ENCODE measurements around the gene SFMBT2. TPM values are rescaled to one million over a fixed set of nuclear protein-coding genes. Genes with fewer than 3 reads are reported as not detected.
"Not testable (repeated sequence)": the region's sequence is repeated elsewhere in the genome, so short reads cannot be mapped to it uniquely, and the experiment has no call there.

SFMBT2 gene
- total and polyA plus RNA-seq, 5 donors from 2014 or later = 1.3 to 21.2 (median 1.6) TPM

DNA sequence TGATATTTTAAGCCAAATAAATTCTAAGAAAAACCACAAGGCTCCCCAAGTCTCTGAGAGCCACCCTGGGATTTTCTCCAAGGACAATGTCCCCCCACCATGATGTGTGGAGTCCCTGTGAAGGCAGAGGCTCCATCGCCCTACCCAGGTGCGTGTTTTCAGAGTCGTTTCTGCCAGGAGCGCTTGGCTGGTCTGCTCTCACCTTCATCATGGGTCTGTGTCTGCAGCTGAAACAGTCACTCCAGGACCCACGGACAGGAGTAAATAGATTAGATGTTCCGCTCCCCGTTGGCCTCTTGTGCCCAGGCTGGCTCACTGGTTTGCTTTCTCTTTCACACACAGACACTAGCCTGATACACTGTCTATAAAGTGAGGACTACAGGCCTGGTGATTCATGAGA lies 217.5 kb downstream of the SFMBT2 start:
- peak overlapping the region; percentile 83 for H3K27ac ChIP-seq (ENCODE audit: insufficient read depth, low read length, poor library complexity, severe bottlenecking)
- Mint-ChIP-seq H3K4me3 (peak overlapping the region; percentile 87 to 95 (median 90)), H3K9me3 (peaks cover 0 to 3% (median 0%) of the 10 kb centered on the region in 7 donors), H3K27ac (peak overlapping the region; percentile 94 to 100 (median 97)), H3K36me3 (peaks cover 42% of the 10 kb centered on the region), H3K27me3 (peaks cover 5% of the 10 kb centered on the region), H3K4me1 (peaks cover 10 to 79% (median 55%) of the 10 kb centered on the region in 4 donors)
- H3K9me3 ChIP-seq (ENCODE audit: control insufficient read depth in 2 of 2, low read length in 2 of 2) = no peaks in the 10 kb centered on the region
- H3K4me1 ChIP-seq (ENCODE audit: control insufficient read depth, insufficient read depth, low read length, poor library complexity, severe bottlenecking) = peaks cover 48% of the 10 kb centered on the region
- no peaks in the 10 kb centered on the region for H3K27me3 ChIP-seq (ENCODE audit: control insufficient read depth, insufficient read depth, low read length)
- peaks cover 7% of the 10 kb centered on the region for H3K36me3 ChIP-seq (ENCODE audit: control insufficient read depth, insufficient read depth, low read length)
- H3K4me3 ChIP-seq (ENCODE audit: low read depth, low read length) = peak overlapping the region; percentile 74
- ATAC-seq (ENCODE audit: low read depth in 2 of 2) = peak; percentile 43 to 49
- peak in 1 of 3 donors; percentile 84 for DNase-seq

- H3K27ac ChIP-seq (ENCODE audit: insufficient read depth, low read length, poor library complexity, severe bottlenecking) = peak overlapping the region; percentile 83
- peak overlapping the region; percentile 94 to 100 (median 97) for H3K27ac Mint-ChIP-seq
- peaks cover 41% of the 10 kb centered on the region for H3K36me3 Mint-ChIP-seq
- H3K36me3 ChIP-seq (ENCODE audit: control insufficient read depth, insufficient read depth, low read length) = peaks cover 7% of the 10 kb centered on the region
- H3K4me3 Mint-ChIP-seq = peak overlapping the region; percentile 87 to 95 (median 90)
- DNase-seq (peak; percentile 32 to 92 (median 79)), ATAC-seq (ENCODE audit: low read depth in 2 of 2) (peak; percentile 85 to 88)
- H3K9me3 ChIP-seq (ENCODE audit: control insufficient read depth in 2 of 2, low read length in 2 of 2) = no peaks in the 10 kb centered on the region
- H3K27me3 Mint-ChIP-seq = peaks cover 5% of the 10 kb centered on the region
- peaks cover 0 to 3% (median 0%) of the 10 kb centered on the region in 7 donors for H3K9me3 Mint-ChIP-seq
- peaks cover 10 to 75% (median 56%) of the 10 kb centered on the region in 4 donors for H3K4me1 Mint-ChIP-seq
- H3K27me3 ChIP-seq (ENCODE audit: control insufficient read depth, insufficient read depth, low read length) = no peaks in the 10 kb centered on the region
- peak overlapping the region; percentile 74 for H3K4me3 ChIP-seq (ENCODE audit: low read depth, low read length)
- H3K4me1 ChIP-seq (ENCODE audit: control insufficient read depth, insufficient read depth, low read length, poor library complexity, severe bottlenecking) = peaks cover 48% of the 10 kb centered on the region
These were observed 217.9 kb downstream of the SFMBT2 start for GRCh38 chr10:7192831-7193361.

GRCh38 chr10:7192061-7192460 lies 218.8 kb downstream of the SFMBT2 start:
- no peak for ATAC-seq (ENCODE audit: low read depth in 2 of 2)

DNA sequence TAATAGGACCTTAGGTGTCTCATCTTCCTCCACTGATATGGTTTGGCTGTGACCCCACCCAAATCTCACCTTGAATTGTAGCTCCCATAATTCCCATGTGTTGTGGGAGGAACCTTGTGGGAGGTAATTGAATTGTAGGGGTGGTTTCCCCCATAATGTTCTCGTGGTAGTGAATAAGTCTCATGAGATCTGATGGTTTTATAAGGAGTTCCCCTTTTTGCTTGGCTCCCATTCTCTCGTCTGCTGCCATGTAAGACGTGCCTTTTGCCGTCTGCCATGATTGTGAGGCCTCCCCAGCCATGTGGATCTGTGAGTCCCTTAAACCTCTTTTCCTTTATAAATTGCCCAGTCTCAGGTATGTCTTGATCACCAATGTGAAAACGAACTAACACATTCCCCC lies 220.1 kb downstream of the SFMBT2 start:
- H3K27me3 Mint-ChIP-seq; DNase-seq; H3K27ac ChIP-seq (ENCODE audit: insufficient read depth, low read length, poor library complexity, severe bottlenecking); H3K36me3 ChIP-seq (ENCODE audit: control insufficient read depth, insufficient read depth, low read length); ATAC-seq (ENCODE audit: low read depth in 2 of 2); H3K9me3 Mint-ChIP-seq; H3K27me3 ChIP-seq (ENCODE audit: control insufficient read depth, insufficient read depth, low read length); H3K9me3 ChIP-seq (ENCODE audit: control insufficient read depth in 2 of 2, low read length in 2 of 2); H3K4me3 ChIP-seq (ENCODE audit: low read depth, low read length): not testable (repeated sequence)
- peaks cover 26% of the 10 kb centered on the region for H3K36me3 Mint-ChIP-seq
- peaks cover 41% of the 10 kb centered on the region for H3K4me1 ChIP-seq (ENCODE audit: control insufficient read depth, insufficient read depth, low read length, poor library complexity, severe bottlenecking)
- peak overlapping the region in 3 of 4 donors; percentile 1 to 31 (median 22) for H3K4me3 Mint-ChIP-seq
- peaks cover 16 to 68% (median 56%) of the 10 kb centered on the region in 4 donors for H3K4me1 Mint-ChIP-seq
- peak overlapping the region; percentile 94 to 100 (median 97) for H3K27ac Mint-ChIP-seq

More at GRCh38 chr10:7192061-7192460, 218.8 kb downstream of the SFMBT2 start:
- H3K9me3 Mint-ChIP-seq = peaks cover 0 to 3% (median 0%) of the 10 kb centered on the region in 7 donors
- H3K36me3 Mint-ChIP-seq = peaks cover 36% of the 10 kb centered on the region
- peak overlapping the region; percentile 87 to 95 (median 90) for H3K4me3 Mint-ChIP-seq
- peaks cover 48% of the 10 kb centered on the region for H3K4me1 ChIP-seq (ENCODE audit: control insufficient read depth, insufficient read depth, low read length, poor library complexity, severe bottlenecking)
- peaks cover 2% of the 10 kb centered on the region for H3K36me3 ChIP-seq (ENCODE audit: control insufficient read depth, insufficient read depth, low read length)
- DNase-seq = no peak
- peaks cover 5% of the 10 kb centered on the region for H3K27me3 Mint-ChIP-seq
- peak overlapping the region; percentile 74 for H3K4me3 ChIP-seq (ENCODE audit: low read depth, low read length)
- H3K27me3 ChIP-seq (ENCODE audit: control insufficient read depth, insufficient read depth, low read length) = no peaks in the 10 kb centered on the region
- peaks cover 10 to 71% (median 59%) of the 10 kb centered on the region in 4 donors for H3K4me1 Mint-ChIP-seq
- H3K27ac ChIP-seq (ENCODE audit: insufficient read depth, low read length, poor library complexity, severe bottlenecking) = peak overlapping the region; percentile 83
- H3K9me3 ChIP-seq (ENCODE audit: control insufficient read depth in 2 of 2, low read length in 2 of 2) = no peaks in the 10 kb centered on the region
- peak overlapping the region; percentile 94 to 100 (median 97) for H3K27ac Mint-ChIP-seq

DNA sequence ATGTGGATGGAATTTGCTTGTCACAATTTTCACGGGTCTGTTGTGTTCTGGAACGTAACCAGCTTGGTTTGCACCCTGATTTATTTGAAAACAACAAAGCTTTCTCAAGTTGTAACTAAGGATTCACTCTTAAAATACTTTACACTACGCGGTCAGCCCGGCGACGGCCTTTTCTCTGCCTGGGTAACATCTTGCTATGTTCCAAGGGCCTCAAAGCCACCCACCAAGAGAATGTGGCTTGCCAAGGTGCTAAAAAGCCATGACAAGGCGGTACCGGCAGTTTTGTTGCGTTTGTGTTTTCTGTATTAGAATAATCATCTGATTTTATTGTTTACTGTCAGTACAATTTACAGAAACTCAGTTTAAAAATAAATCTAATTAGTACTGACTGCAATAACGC lies 220.9 kb downstream of the SFMBT2 start:
- peaks cover 26% of the 10 kb centered on the region for H3K36me3 Mint-ChIP-seq
- H3K4me3 Mint-ChIP-seq = no peak overlapping the region
- H3K27me3 ChIP-seq (ENCODE audit: control insufficient read depth, insufficient read depth, low read length) = no peaks in the 10 kb centered on the region

DNA sequence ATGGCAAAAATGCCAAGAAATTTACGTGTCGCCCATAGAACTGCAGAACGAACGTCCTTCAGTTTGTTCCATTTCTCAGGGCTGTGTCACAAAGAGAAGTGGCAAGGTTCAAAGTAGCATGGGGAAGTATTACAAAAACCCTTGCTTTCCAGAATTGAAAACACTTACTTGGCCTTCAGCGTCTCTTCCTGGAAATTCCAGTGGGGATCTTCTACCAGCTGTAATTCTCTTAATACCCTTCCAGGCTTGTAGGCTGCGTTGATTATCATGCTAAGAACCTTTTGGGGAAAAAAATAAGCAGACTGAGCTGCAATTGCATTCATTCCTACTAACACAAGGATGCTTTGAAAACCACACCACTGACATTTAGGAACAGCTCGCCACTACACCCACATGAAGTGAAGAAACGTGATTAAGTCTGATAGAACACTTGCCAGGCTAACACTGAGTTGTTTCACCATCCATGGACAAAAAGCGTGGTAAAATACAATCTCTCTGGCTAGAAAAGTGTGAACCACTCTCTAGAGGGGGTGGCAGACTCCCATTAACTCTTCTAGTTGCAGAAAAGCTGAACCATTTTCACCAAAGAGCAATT lies 222.3 kb downstream of the SFMBT2 start:
- Mint-ChIP-seq H3K27ac (peak overlapping the region in 1 of 3 donors; percentile 56), H3K36me3 (peaks cover 31% of the 10 kb centered on the region), H3K9me3 (peaks cover 0 to 2% (median 0%) of the 10 kb centered on the region in 7 donors), H3K4me1 (peaks cover 25 to 58% (median 46%) of the 10 kb centered on the region in 4 donors), H3K27me3 (peaks cover 5% of the 10 kb centered on the region), H3K4me3 (peak overlapping the region in 1 of 4 donors; percentile 51)
- H3K4me1 ChIP-seq (ENCODE audit: control insufficient read depth, insufficient read depth, low read length, poor library complexity, severe bottlenecking) = peaks cover 34% of the 10 kb centered on the region
- H3K27me3 ChIP-seq (ENCODE audit: control insufficient read depth, insufficient read depth, low read length) = no peaks in the 10 kb centered on the region
- no peak overlapping the region for H3K4me3 ChIP-seq (ENCODE audit: low read depth, low read length)
- no peaks in the 10 kb centered on the region for H3K36me3 ChIP-seq (ENCODE audit: control insufficient read depth, insufficient read depth, low read length)
- no peaks in the 10 kb centered on the region for H3K9me3 ChIP-seq (ENCODE audit: control insufficient read depth in 2 of 2, low read length in 2 of 2)
- no peak for DNase-seq
- no peak overlapping the region for H3K27ac ChIP-seq (ENCODE audit: insufficient read depth, low read length, poor library complexity, severe bottlenecking)
- no peak for ATAC-seq (ENCODE audit: low read depth in 2 of 2)

More for the DNA sequence above, 220.9 kb downstream of the SFMBT2 start:
- no peaks in the 10 kb centered on the region for H3K9me3 ChIP-seq (ENCODE audit: control insufficient read depth in 2 of 2, low read length in 2 of 2)
- H3K4me1 ChIP-seq (ENCODE audit: control insufficient read depth, insufficient read depth, low read length, poor library complexity, severe bottlenecking) = peaks cover 44% of the 10 kb centered on the region
- DNase-seq = no peak
- H3K27ac ChIP-seq (ENCODE audit: insufficient read depth, low read length, poor library complexity, severe bottlenecking) = no peak overlapping the region
- Mint-ChIP-seq H3K9me3 (peaks cover 0 to 2% (median 0%) of the 10 kb centered on the region in 7 donors), H3K27me3 (peaks cover 5% of the 10 kb centered on the region), H3K27ac (peak overlapping the region in 2 of 3 donors; percentile 53 to 91), H3K4me1 (peaks cover 24 to 68% (median 57%) of the 10 kb centered on the region in 4 donors)
- ATAC-seq (ENCODE audit: low read depth in 2 of 2) = no peak
- H3K36me3 ChIP-seq (ENCODE audit: control insufficient read depth, insufficient read depth, low read length) = no peaks in the 10 kb centered on the region
- no peak overlapping the region for H3K4me3 ChIP-seq (ENCODE audit: low read depth, low read length)

DNA sequence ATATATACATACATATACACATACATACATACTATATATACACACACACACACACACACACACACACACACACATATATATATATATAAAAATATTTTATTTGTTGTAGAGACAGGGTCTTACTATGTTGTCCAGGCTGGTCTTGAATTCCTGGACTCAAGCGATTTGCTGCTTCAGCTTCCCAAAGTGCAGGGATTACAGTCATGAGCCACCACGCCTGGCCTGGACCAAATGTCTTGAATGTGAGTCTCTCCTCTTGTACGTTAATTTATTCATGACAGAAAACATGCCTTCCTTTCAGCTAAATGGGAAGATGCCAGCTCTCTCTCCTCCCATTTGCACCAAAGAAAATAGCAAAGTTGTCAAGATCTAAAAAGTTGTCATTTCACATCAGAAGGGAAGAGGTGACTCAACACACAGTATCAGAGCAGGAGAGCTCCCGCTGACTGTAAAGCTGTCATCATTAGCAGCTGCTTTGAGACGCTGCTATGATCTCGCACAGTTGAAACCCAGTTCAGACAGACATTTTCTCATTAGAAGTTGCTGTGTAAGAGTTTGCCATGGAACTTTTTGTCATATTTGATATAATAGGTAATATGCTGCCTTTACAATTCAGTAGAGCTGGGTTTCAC lies 224.3 kb downstream of the SFMBT2 start:
- H3K9me3 ChIP-seq (ENCODE audit: control insufficient read depth in 2 of 2, low read length in 2 of 2) = no peaks in the 10 kb centered on the region
- peaks cover 24 to 40% (median 32%) of the 10 kb centered on the region in 4 donors for H3K4me1 Mint-ChIP-seq
- no peak overlapping the region for H3K4me3 Mint-ChIP-seq
- no peaks in the 10 kb centered on the region for H3K27me3 ChIP-seq (ENCODE audit: control insufficient read depth, insufficient read depth, low read length)
- ATAC-seq (ENCODE audit: low read depth in 2 of 2) = peak; percentile 62 to 71
- H3K27ac ChIP-seq (ENCODE audit: insufficient read depth, low read length, poor library complexity, severe bottlenecking) = no peak overlapping the region
- H3K4me1 ChIP-seq (ENCODE audit: control insufficient read depth, insufficient read depth, low read length, poor library complexity, severe bottlenecking) = peaks cover 13% of the 10 kb centered on the region
- H3K27ac Mint-ChIP-seq = peak overlapping the region; percentile 12 to 86 (median 52)
- peaks cover 41% of the 10 kb centered on the region for H3K36me3 Mint-ChIP-seq
- no peaks in the 10 kb centered on the region for H3K36me3 ChIP-seq (ENCODE audit: control insufficient read depth, insufficient read depth, low read length)
- peaks cover 5% of the 10 kb centered on the region for H3K27me3 Mint-ChIP-seq
- DNase-seq = peak in 1 of 3 donors; percentile 29
- peaks cover 0 to 2% (median 0%) of the 10 kb centered on the region in 7 donors for H3K9me3 Mint-ChIP-seq
- H3K4me3 ChIP-seq (ENCODE audit: low read depth, low read length) = no peak overlapping the region
